Activated CD4-positive, CD25-positive, alpha-beta regulatory T cell treated with anti-CD3 and anti-CD28 coated beads, Interleukin-2, amount 50 U/mL, for 72 hours (primary cell): Measurements from ENCODE around the gene CDC42BPB.

Experiments used
- DNase-seq: peaks from one replicate; pipeline ENCODE4 v3.0.0; 2021

The CDC42BPB gene

DNA sequence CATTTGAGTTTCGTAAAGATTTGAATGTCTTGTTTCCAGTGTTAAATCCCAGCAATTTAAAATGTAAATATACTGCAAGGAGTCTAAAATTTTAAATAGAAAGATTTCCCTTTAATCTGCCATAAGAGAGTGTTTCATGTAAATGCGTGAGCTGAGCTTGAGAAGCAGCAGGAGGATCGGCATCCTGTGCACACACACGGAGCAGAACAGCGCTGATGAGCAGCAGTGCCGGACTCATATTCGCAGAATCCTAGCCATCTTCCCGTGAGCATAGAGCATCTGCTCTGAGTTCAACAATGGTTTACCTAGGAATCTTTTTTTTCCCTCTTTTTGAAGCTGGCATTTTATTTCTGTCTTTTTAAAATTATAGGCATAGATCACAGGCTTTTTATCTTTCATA lies 164.7 kb downstream of the CDC42BPB start:
- DNase-seq: no peak

- DNase-seq: no peak
Observed at GRCh38 chr14:102891556-102891955, 165.8 kb downstream of the CDC42BPB start.

DNA sequence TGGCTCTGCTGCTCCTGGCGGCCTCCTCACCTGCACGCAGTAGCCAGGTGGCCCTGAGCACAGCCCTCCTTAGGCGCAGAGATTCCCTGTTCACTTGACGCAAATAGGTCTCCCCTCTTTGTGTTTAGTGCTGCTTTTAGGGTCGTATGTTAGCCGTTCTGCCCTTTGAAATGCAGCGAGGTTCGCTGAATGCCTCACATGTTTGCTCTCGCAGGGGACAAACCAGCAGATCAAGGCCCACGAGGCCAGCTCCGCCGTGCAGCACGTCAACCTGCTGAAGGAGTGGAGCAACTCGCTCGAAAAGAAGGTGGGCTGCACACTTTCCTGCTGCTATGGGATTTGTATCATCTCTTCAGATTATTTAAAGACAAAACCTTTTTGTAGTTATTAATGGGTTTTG lies 166.2 kb downstream of the CDC42BPB start:
- no peak for DNase-seq

GRCh38 chr14:102889615-102890014 lies 167.7 kb downstream of the CDC42BPB start:
- no peak for DNase-seq

DNA sequence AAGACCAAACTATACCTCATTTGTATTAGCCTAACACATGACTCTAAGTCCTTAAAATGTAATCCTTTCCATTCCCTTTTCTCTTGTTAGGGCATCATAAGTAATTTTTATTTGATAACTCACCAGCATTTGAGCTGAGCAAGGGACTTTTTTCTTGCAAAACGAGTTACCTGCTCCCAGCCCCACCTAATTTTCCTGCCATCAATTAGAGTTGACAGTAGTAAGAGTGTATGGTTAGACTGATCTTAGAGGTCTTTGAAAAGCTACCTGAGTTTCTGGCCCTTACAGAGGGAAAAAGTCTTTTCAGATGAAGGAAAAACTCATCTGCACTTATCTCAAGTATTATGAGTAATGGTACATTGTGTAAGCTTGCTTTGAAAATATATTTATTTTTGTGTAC lies 168.6 kb downstream of the CDC42BPB start:
- DNase-seq: no peak

DNA sequence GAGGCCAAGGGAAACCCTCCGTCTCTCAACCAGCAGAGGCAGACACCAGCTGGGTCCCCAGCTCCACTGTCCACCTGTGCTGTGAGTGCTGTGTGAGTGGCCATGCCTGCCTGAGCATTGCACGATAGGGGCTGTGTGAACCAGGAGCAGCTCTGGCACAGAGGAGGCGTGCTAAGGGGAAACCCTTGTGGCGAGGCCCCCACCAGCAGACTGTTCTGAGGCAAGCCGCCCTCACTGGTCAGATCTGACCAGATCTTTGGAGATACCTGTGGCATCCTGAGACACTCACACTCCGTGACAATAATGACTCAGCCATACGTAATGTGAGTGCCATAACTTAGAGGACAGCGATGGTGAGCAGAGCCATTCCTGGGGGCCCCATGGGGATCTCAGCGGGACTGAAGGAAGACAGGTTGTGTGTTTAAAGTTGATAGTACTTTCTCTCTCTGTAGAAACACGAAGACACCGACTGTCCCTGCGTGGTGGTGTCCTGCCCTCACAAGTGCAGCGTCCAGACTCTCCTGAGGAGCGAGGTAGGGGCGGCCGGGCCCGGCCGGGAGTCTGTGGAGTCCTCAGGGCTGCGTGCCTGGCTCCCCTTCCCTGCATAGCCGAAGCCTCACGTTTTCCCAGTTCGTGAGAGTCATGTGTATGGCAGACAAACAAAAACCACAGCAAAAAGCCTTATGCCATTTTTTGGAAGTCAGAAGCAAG lies 171.5 kb downstream of the CDC42BPB start:
- no peak for DNase-seq

DNA sequence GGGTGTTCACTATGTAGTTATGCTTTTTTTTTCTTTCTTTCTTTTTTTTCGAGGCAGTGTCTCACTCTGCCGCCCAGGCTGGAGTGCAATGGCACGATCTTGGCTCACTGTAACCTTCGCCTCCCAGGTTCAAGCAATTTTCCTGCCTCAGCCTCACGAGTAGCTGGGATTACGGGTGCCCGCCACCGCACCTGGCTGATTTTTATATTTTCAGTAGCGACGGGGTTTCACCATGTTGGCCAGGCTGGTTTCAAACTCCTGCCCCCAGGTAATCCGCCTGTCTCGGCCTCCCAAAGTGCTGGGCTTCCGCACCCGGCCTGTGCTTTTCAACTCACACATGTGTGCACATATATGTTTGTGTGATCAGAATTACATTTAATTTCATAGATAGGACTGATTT lies 173.8 kb downstream of the CDC42BPB start:
- DNase-seq: no peak

- DNase-seq: no peak
Observed at GRCh38 chr14:102883089-102883541, 174.2 kb downstream of the CDC42BPB start.
